Astrocyte (in vitro differentiated cells and primary cell): ENCODE results near the gene LECT2. TPM values are rescaled to one million over a fixed set of nuclear protein-coding genes. Genes with fewer than 3 reads are reported as not detected.

Experiments
- DNase-seq: peaks from one replicate; pipeline ENCODE4 v3.0.0-alpha.2; 2010; ENCODE audit warnings: low read depth
- FAIRE-seq: peaks from 2 replicates; lab custom pipeline; 2011; peaks lifted over from hg19 to GRCh38; lab: Jason Lieb, UNC
- H2AFZ ChIP-seq: 2 replicates; pipeline ENCODE4 v1.6.0; 2012; ENCODE audit warnings: low read depth, low read length, inconsistent platforms
- H3K27ac ChIP-seq: 2 replicates; pipeline ENCODE4 v1.5.1; 2011; ENCODE audit warnings: low read depth, low read length, inconsistent platforms
- H3K27me3 ChIP-seq: 2 replicates; pipeline ENCODE4 v1.6.0; 2011; ENCODE audit warnings: low read length, inconsistent platforms; ENCODE audit not compliant: insufficient read depth
- H3K36me3 ChIP-seq: 2 replicates; pipeline ENCODE4 v1.5.1; 2011; ENCODE audit warnings: low read length, inconsistent platforms; ENCODE audit not compliant: insufficient read depth
- H3K4me1 ChIP-seq: 2 replicates; pipeline ENCODE4 v1.5.1; 2011; ENCODE audit warnings: low read length, inconsistent platforms; ENCODE audit not compliant: insufficient read depth
- H3K4me2 ChIP-seq: 2 replicates; pipeline ENCODE4 v1.6.0; 2012; ENCODE audit warnings: low read length, inconsistent platforms
- H3K4me3 ChIP-seq: 2 replicates; pipeline ENCODE4 v1.5.1; 2011; ENCODE audit warnings: low read depth, mild to moderate bottlenecking, low read length, inconsistent platforms; ENCODE audit not compliant: insufficient read depth
- H3K79me2 ChIP-seq: 2 replicates; pipeline ENCODE4 v1.6.0; 2012; ENCODE audit warnings: mild to moderate bottlenecking, low read length, inconsistent platforms; ENCODE audit not compliant: insufficient read depth
- H3K9ac ChIP-seq: 2 replicates; pipeline ENCODE4 v1.6.0; 2012; ENCODE audit warnings: mild to moderate bottlenecking, low read length, inconsistent platforms
- H3K9me3 ChIP-seq: 2 replicates; pipeline ENCODE4 v1.5.1; 2012; ENCODE audit warnings: low read depth, mild to moderate bottlenecking, low read length, inconsistent platforms; ENCODE audit not compliant: insufficient read depth
- H4K20me1 ChIP-seq: 2 replicates; pipeline ENCODE4 v1.6.0; 2012; ENCODE audit warnings: low read length, inconsistent platforms; ENCODE audit not compliant: insufficient read depth
- H3K27ac Mint-ChIP-seq: one replicate; pipeline ENCODE4 v1.8.0; 2021; ENCODE audit warnings: mild to moderate bottlenecking, mixed read lengths; ENCODE audit not compliant: unreplicated experiment
- H3K27me3 Mint-ChIP-seq: one replicate; pipeline ENCODE4 v1.8.0; 2021; ENCODE audit warnings: low read depth, mixed read lengths; ENCODE audit not compliant: unreplicated experiment
- H3K36me3 Mint-ChIP-seq: one replicate; pipeline ENCODE4 v1.8.0; 2021; ENCODE audit warnings: low read depth, mixed read lengths; ENCODE audit not compliant: unreplicated experiment
- H3K4me1 Mint-ChIP-seq: one replicate; pipeline ENCODE4 v1.8.0; 2021; ENCODE audit warnings: low read depth, mixed read lengths; ENCODE audit not compliant: unreplicated experiment
- H3K4me3 Mint-ChIP-seq: one replicate; pipeline ENCODE4 v1.8.0; 2021; ENCODE audit warnings: mild to moderate bottlenecking, moderate library complexity, mixed read lengths; ENCODE audit not compliant: unreplicated experiment
- H3K9me3 Mint-ChIP-seq: one replicate; pipeline ENCODE4 v1.8.0; 2021; ENCODE audit warnings: mild to moderate bottlenecking, mixed read lengths; ENCODE audit not compliant: unreplicated experiment
- CTCF ChIP-seq: IDR thresholded peaks from 2 replicates; pipeline ENCODE4 v1.5.1; 2011; ENCODE audit warnings: low read depth, mild to moderate bottlenecking, inconsistent platforms, low read length, moderate library complexity; ENCODE audit not compliant: insufficient read depth
- EZH2 ChIP-seq: IDR thresholded peaks from 2 replicates; pipeline ENCODE4 v1.6.1; 2012; ENCODE audit warnings: mild to moderate bottlenecking, low read length, inconsistent platforms; ENCODE audit not compliant: insufficient read depth
- total RNA-seq: library from RNA; stranded (reverse); gene quantifications from 2 replicates; pipeline ENCODE4 v1.2.1, GENCODE V29; 2021

Gene LECT2
- total RNA-seq, 1 donor from 2014 or later, result not detected

GRCh38 chr5:135995976-135996375 is 41.2 kb upstream of the LECT2 start:
- H3K4me1 ChIP-seq, result peaks cover 61% of the 10 kb centered on the region
- H3K4me2 ChIP-seq, result peak overlapping the region; percentile 71
- peak; percentile 64 for DNase-seq
- no peaks in the 10 kb centered on the region for H3K27me3 Mint-ChIP-seq
- no peak overlapping the region for H3K4me3 ChIP-seq
- H2AFZ ChIP-seq, result peak overlapping the region; percentile 6
- peak overlapping the region; percentile 86 for H3K27ac Mint-ChIP-seq
- H3K79me2 ChIP-seq, result no peaks in the 10 kb centered on the region
- H3K27me3 ChIP-seq, result no peaks in the 10 kb centered on the region
- peak overlapping the region; percentile 97 for H3K27ac ChIP-seq
- no peaks in the 10 kb centered on the region for H3K9me3 Mint-ChIP-seq
- H3K36me3 Mint-ChIP-seq, result no peaks in the 10 kb centered on the region
- FAIRE-seq, result peak; percentile 54
- no peak overlapping the region for H3K4me3 Mint-ChIP-seq
- no peaks in the 10 kb centered on the region for H3K36me3 ChIP-seq
- H3K9me3 ChIP-seq, result no peaks in the 10 kb centered on the region
- peaks cover 59% of the 10 kb centered on the region for H3K4me1 Mint-ChIP-seq
- H3K9ac ChIP-seq, result peak overlapping the region; percentile 80
- no peak for TF ChIP-seq CTCF
- no peak for TF ChIP-seq EZH2
- H4K20me1 ChIP-seq, result no peaks in the 10 kb centered on the region

- FAIRE-seq (peak; percentile 91), DNase-seq (peak; percentile 96)
- no peaks in the 10 kb centered on the region for H3K79me2 ChIP-seq
- H4K20me1 ChIP-seq, result no peaks in the 10 kb centered on the region
- no peak overlapping the region for H3K4me3 ChIP-seq
- H2AFZ ChIP-seq, result no peak overlapping the region
- Mint-ChIP-seq H3K27me3 (no peaks in the 10 kb centered on the region), H3K27ac (peak overlapping the region; percentile 98), H3K4me3 (peak overlapping the region; percentile 72), H3K36me3 (no peaks in the 10 kb centered on the region), H3K9me3 (no peaks in the 10 kb centered on the region), H3K4me1 (peaks cover 47% of the 10 kb centered on the region)
- no peaks in the 10 kb centered on the region for H3K27me3 ChIP-seq
- peak overlapping the region; percentile 55 for H3K4me2 ChIP-seq
- TF ChIP-seq EZH2, result no peak
- no peak for TF ChIP-seq CTCF
- H3K9me3 ChIP-seq, result no peaks in the 10 kb centered on the region
- H3K9ac ChIP-seq, result peak overlapping the region; percentile 84
- no peaks in the 10 kb centered on the region for H3K36me3 ChIP-seq
- H3K27ac ChIP-seq, result peak overlapping the region; percentile 97
- peaks cover 47% of the 10 kb centered on the region for H3K4me1 ChIP-seq
Observed at GRCh38 chr5:135993880-135994636, 39.3 kb upstream of the LECT2 start.

GRCh38 chr5:135993335-135993879 is 38.6 kb upstream of the LECT2 start:
- FAIRE-seq, result peak; percentile 86
- Histone ChIP-seq H4K20me1 (no peaks in the 10 kb centered on the region), H3K4me2 (peak overlapping the region; percentile 55), H3K27ac (peak overlapping the region; percentile 97), H3K9me3 (no peaks in the 10 kb centered on the region), H3K4me1 (peaks cover 41% of the 10 kb centered on the region), H3K9ac (peak overlapping the region; percentile 84), H2AFZ (no peak overlapping the region), H3K79me2 (no peaks in the 10 kb centered on the region), H3K36me3 (no peaks in the 10 kb centered on the region), H3K4me3 (no peak overlapping the region), H3K27me3 (no peaks in the 10 kb centered on the region)
- Mint-ChIP-seq H3K27ac (peak overlapping the region; percentile 98), H3K9me3 (no peaks in the 10 kb centered on the region), H3K4me1 (peaks cover 41% of the 10 kb centered on the region), H3K36me3 (no peaks in the 10 kb centered on the region), H3K27me3 (no peaks in the 10 kb centered on the region), H3K4me3 (peak overlapping the region; percentile 72)
- no peak for TF ChIP-seq CTCF
- TF ChIP-seq EZH2, result no peak
- peak; percentile 64 for DNase-seq
